ENCODE data around the gene KRTAP5-2.

KRTAP5-2 gene

DNA sequence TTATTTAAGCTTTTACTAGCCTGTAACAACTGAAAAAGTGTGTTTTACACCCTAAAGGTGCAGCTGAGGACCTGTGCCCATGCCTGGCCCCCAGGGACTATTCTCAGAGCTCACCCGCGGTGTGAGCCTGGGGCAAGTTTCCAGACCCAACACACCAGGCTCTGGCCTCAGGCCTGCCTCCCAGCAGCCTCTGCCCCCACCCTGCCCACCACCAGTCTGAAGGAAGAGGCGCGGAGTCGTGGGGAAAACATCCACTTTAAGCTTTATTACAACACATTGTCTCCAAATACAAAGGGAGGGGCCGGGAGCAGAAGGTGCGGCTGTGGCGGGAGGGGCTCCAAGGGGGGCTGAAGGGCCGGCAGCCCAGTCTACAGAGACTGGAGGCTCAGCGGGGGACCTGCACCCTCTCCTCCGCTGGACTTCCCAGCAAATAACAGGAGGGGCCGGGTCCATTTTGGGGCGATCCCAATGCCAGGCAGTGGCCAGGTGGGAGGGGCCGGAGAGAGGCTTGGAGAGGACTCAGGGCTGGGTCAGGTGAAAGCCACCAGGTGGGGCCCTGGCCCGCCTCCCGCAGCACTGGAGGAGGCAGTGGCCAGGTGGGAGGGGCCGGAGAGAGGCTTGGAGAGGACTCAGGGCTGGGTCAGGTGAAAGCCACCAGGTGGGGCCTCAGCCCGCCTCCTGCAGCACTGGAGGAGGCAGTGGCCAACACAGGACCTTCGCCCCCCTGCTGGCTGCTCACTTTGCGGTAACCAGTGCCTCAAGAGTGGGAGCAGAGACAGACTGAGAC lies 44.1 kb downstream of the KRTAP5-2 start:
- DNase-seq, result no peak

DNA sequence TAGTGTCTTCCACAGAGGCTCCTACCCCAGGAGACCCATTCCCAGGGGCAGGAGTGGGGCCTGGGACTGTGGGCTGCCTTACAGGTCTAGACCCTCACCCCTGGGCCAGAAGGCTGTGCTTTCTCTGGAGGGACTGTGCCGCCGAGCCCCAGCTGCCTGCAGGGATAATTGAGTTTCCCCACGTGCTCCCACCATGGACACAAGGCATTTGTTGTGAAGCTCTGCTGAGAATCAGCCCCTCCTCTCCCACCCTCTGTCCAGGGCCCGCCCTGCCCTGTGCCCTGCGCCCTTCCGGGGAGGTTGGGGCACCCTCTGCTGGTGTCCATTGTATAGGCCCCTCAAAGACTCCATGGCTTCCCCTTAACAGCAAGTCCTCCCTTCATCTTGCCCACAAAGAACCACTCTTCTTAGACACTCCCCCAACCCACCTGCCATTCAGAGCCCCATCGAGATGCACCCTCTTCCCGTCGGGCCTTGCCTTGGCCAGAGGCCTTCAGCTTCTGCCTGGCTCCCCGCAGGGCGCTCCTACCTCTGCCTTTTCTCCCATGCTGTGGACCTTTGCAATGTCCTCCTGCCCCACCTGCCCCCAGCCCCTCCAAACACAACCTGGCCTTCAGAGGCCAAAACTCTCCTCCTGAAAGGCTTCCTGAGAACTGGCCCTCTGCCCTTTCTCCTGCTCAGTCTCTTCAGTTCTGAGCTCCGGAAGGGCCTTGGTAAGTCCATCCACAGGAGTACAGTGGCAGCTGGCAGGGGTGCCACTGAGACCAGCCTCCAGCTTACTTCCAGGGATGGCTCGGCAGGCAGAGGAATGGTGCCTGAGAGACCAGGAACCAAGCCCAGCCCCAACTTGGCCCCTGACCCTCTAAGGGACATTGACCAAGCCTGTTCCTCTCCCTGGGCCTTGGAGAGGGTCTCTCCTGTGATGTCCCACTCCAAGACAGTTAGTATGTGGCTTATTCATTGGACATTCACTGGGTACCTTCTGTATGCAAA lies 48.5 kb downstream of the KRTAP5-2 start:
- no peak for DNase-seq

DNA sequence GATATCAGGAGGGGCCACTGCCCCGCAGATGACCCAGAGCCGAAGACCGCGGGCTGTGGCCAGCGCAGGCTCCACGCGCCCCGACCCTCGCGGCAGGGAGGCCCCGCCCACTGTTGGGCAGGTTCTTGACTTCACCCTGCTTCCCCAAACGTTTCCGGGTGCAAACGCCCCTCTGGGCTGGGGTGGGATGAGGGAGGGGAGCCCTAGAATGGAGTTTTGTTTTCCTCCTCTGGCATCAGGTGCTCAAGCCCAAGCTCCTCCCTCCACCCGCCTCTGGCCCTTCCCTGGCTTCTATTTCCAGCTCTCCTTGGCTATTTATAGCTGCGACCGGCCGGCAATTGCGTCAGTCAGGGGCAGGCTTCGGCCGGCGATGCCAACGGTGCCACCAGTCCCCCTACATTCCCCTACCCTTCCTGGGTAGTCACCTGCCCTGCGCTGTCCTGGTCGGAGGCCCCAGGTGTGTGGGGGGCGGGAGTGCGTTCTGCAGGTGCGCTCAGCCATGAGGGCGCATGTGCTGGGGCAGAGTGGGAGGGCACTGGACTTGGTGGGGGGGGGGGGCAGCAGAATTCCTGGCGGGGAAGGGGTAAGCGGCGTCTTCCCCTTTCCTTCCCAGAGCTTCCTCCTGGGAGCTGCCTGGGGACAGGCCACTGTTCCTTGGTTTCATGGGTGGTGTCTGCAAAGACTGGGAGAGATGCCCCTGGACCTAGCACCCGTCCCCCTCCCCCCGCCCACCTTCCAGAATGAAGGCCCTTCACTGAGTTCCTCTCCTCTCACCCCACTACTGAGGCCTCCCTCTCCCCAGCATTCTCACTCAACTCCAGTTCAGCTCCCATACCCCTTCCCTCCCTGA lies 49.6 kb downstream of the KRTAP5-2 start:
- DNase-seq, result no peak

DNA sequence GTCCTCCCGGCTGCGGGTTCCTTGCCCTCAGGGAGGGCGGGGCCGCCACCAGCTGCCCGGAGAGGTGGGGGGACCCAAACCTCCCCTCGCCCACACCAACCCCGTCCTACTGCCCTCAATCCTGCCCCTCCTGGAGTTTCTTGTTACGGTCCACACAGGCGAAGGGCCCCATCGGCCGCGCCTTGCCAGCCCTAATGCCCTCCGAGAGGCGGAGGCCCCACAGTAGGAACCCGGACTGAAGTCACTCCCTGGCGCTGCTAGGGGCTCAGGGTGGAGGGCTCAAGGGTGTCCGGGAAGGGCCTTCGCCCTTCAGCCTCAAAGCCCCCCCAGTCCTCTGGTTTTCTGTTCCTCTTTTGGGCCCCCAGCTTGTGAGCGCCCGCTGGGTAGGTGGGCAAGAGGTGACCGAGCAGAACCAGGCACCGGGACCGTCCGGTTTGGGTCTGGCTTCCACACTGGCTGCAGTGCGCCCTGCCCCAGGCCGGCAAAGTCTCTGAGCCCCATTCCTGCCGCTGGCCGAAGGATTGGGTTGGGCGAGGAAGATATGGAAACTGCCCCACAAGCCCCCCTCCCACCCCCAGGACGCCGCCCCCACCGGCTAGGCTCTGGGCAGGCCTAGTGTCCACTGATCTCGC lies 50.5 kb downstream of the KRTAP5-2 start:
- no peak for DNase-seq
